ENCODE data around the gene SLCO2B1. TPM values are rescaled to one million over a fixed set of nuclear protein-coding genes. Genes with fewer than 3 reads are reported as not detected.
A peak's percentile ranks its signal among the peaks of the same experiment; 100 is the strongest.
"Not testable (repeated sequence)": the region's sequence is repeated elsewhere in the genome, so short reads cannot be mapped to it uniquely, and the experiment has no call there.

SLCO2B1 gene, protein sequence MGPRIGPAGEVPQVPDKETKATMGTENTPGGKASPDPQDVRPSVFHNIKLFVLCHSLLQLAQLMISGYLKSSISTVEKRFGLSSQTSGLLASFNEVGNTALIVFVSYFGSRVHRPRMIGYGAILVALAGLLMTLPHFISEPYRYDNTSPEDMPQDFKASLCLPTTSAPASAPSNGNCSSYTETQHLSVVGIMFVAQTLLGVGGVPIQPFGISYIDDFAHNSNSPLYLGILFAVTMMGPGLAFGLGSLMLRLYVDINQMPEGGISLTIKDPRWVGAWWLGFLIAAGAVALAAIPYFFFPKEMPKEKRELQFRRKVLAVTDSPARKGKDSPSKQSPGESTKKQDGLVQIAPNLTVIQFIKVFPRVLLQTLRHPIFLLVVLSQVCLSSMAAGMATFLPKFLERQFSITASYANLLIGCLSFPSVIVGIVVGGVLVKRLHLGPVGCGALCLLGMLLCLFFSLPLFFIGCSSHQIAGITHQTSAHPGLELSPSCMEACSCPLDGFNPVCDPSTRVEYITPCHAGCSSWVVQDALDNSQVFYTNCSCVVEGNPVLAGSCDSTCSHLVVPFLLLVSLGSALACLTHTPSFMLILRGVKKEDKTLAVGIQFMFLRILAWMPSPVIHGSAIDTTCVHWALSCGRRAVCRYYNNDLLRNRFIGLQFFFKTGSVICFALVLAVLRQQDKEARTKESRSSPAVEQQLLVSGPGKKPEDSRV
- 10 to 100 TPM in 1 of 2 donors, 1 to 10 TPM in 1; 9.5 to 24.6 TPM for total RNA-seq

DNA sequence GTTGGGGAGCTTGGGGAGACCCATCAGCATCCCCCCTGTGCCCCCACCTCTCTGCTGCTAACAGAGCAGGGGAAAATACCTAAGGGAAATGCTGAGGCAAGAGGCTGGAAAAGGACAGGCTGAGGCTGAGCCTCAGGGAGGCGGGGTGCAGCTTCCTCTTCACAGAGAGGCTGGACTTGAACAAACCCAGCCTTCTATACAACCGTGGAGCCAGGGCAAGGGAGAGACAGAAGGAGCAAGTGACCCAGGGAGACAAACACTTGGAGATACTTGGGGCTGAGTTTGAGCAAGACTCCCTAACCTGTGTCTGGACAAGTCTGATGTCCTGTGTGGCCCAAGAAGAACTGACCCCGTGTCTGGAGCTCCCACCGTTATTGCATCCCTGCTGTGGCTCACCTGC, at the start of gene SLCO2B1:
Gene SLCO2B1 (plus strand): TSS at position 229 of the 400 bp plus-strand sequence. CDS start 275 bp downstream, outside the sequence.
- Histone ChIP-seq H3K27ac (peak within 1 kb of the TSS; percentile 46 to 58), H3K9me3 (no peaks in the 10 kb centered on the region), H3K4me3 (peak within 1 kb of the TSS; percentile 32 to 42), H3K36me3 (no peaks in the 10 kb centered on the region), H3K4me1 (peaks cover 0 to 60% of the 10 kb centered on the region in 2 donors), H3K27me3 (no peaks in the 10 kb centered on the region)
- TF ChIP-seq, protein P1, sequence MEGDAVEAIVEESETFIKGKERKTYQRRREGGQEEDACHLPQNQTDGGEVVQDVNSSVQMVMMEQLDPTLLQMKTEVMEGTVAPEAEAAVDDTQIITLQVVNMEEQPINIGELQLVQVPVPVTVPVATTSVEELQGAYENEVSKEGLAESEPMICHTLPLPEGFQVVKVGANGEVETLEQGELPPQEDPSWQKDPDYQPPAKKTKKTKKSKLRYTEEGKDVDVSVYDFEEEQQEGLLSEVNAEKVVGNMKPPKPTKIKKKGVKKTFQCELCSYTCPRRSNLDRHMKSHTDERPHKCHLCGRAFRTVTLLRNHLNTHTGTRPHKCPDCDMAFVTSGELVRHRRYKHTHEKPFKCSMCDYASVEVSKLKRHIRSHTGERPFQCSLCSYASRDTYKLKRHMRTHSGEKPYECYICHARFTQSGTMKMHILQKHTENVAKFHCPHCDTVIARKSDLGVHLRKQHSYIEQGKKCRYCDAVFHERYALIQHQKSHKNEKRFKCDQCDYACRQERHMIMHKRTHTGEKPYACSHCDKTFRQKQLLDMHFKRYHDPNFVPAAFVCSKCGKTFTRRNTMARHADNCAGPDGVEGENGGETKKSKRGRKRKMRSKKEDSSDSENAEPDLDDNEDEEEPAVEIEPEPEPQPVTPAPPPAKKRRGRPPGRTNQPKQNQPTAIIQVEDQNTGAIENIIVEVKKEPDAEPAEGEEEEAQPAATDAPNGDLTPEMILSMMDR (IDR thresholded peaks at IDR 0.05) = no peak
- DNase-seq (ENCODE audit: low spot score) = no peak

DNA sequence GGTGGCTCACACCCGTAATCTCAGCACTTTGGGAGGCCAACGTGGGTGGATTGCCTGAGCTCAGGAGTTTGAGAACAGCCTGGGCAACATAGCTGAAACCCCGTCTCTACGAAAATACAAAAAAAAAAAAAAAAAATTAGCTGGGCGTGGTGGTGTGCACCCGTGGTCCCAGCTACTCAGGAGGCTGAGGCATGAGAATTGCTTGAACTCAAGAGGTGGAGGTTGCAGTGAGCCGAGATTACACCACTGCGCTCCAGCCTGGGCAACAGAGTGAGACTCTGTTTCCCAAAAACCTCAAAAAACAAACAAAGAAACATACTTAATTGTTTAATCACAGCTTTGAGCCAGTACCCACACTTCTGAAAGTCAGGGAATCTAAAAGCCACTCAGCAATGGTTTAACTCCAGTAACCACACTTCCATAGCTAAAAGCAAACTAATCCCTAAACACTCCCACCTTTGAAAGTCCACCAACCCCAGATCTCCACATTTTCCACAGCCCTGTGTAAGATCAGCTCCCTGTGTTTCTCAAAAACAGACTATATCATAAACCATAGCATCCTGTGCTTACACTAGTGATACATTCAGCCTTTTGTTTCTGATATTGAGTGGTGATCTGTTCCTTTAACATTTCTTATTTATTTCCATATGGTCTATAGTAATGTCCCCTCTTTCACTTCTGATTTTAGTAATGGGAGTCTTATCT, 49.3 kb upstream of the SLCO2B1 start:
- no peak overlapping the region for H3K27ac ChIP-seq
- H3K27me3 ChIP-seq = no peaks in the 10 kb centered on the region
- TF ChIP-seq, protein P1 (IDR thresholded peaks at IDR 0.05) = no peak
- H3K9me3 ChIP-seq = no peaks in the 10 kb centered on the region
- no peak for DNase-seq (ENCODE audit: low spot score)
- no peak overlapping the region for H3K4me3 ChIP-seq
- H3K36me3 ChIP-seq = no peaks in the 10 kb centered on the region
- H3K4me1 ChIP-seq = no peaks in the 10 kb centered on the region

DNA sequence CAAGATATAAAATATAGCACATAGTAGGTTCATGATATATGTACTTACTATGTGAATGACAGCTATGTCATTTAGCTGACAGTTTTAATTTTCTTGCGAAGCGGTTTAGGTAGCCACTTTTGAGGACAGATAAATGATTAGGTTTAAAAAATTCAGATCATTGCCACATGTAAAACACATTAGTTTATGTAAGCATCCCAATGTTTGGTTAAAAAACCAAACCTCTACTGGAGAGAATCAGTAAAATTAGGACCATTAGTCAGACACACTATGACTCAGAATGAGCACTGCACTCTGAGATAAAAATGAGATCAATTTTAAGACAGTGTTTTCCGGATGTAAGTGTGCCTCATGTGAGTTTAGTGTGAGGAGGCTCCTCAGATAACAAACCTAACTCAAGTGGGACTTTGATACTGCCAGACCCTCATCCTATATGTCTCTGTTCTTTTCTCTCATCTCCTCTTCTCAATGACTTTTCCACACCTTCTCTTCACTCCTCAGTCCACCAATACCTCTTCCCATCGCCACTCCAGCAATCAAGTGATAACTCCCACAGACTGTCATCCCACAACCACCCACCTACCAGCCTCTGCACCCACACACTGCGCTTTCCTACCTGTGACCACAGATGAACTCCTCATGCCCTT, 47.4 kb upstream of the SLCO2B1 start:
- no peaks in the 10 kb centered on the region for H3K36me3 ChIP-seq
- no peaks in the 10 kb centered on the region for H3K4me1 ChIP-seq
- H3K9me3 ChIP-seq = no peaks in the 10 kb centered on the region
- DNase-seq (ENCODE audit: low spot score) = no peak
- no peak overlapping the region for H3K4me3 ChIP-seq
- TF ChIP-seq, protein P1 (IDR thresholded peaks at IDR 0.05) = no peak
- H3K27me3 ChIP-seq = no peaks in the 10 kb centered on the region
- H3K27ac ChIP-seq = no peak overlapping the region

DNA sequence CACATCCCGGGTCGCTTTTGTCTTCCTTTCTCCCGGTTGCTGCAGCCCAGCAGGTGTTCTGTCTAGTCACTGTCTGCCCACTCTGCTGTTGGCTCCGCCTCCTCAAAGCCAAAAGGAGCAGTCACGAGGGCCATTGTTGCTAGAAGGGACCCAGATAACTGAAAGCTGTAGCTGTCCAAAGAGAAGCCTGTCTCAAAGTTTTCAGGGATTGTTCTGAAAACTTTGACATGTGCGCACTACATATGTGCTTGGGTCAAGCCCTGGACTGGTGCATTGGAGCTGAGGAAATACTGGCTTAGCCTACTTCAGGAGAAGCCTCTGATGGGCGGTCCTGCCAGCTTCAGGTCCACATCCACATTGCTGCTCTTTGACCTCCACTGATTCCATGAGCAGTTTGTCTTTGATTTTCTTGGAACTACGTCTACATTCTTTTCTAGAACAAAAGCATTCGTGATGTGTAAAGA, 45.4 kb upstream of the SLCO2B1 start:
- DNase-seq (ENCODE audit: low spot score) = no peak
- no peak overlapping the region for H3K27ac ChIP-seq
- H3K4me1 ChIP-seq = no peaks in the 10 kb centered on the region
- TF ChIP-seq, protein P1 (IDR thresholded peaks at IDR 0.05) = no peak
- H3K27me3 ChIP-seq = no peaks in the 10 kb centered on the region
- H3K4me3 ChIP-seq = no peak overlapping the region
- no peaks in the 10 kb centered on the region for H3K36me3 ChIP-seq
- no peaks in the 10 kb centered on the region for H3K9me3 ChIP-seq

DNA sequence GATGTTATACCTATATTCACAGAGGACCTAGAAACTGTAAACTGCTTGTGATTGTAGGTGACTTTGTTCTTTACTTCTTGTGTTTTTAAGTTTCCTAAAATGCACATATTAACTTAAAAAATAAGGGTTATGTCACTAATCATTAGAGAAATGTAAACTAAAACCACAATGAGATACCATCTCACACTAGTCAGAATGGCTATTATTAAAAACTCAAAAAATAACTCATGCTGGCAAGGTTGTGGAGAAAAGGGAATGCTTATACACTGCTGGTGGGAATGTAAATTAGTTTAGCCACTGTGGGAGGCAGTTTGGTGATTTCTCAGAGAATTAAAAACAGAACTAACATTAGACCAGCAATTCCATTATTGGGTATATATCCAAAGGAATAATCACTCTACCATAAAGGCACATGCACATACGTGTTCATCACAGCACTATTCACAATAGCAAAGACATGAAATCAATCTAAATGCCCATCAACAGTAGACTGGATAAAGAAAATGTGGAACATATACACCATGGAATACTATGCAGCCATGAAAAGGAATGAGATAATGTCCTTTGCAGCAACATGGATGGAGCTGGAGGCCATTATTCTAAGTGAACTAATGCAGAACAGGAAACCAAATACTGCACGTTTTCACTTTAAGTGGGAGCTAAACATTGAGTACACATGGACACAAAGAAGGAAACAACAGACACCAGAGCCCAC, 44.8 kb upstream of the SLCO2B1 start:
- not testable (repeated sequence) for H3K9me3 ChIP-seq; H3K36me3 ChIP-seq; H3K27me3 ChIP-seq; H3K27ac ChIP-seq; H3K4me1 ChIP-seq; H3K4me3 ChIP-seq; DNase-seq (ENCODE audit: low spot score)
